HepG2 (cell line): ENCODE data around the gene GDPD5. TPM values are rescaled to one million over a fixed set of nuclear protein-coding genes. Genes with fewer than 3 reads are reported as not detected.
A peak's percentile ranks its signal among the peaks of the same experiment; 100 is the strongest.

Experiments used
- ATAC-seq: fragments of 200-7000 bp; cut with Tn5 transposase; 3 replicates; pipeline ENCODE4 v1.9.1; 2020; ENCODE audit warnings: mild to moderate bottlenecking, moderate library complexity
- BruUV-seq: library from RNA; stranded (reverse); fragments of 400-500 nt; replicated peaks from 2 replicates; lab custom pipeline; 2021; lab: Mats Ljungman, UMichigan
- CTCF ChIA-PET: fragments of 300-600 bp; formaldehyde crosslinking; extraction: SDS; loops from one replicate; lab custom pipeline; 2021; ENCODE audit warnings: low total read pairs, inconsistent platforms, low intra/inter-chr PET ratio; lab: Yijun Ruan, JAX
- POLR2A ChIA-PET: fragments of 350-600 bp; sonication (Branson Sonifier 250); formaldehyde crosslinking; loops from one replicate; lab custom pipeline; 2020; ENCODE audit warnings: antibody characterized with exemption, inconsistent platforms; lab: Yijun Ruan, JAX
- DNase-seq: peaks from one replicate; pipeline ENCODE4 v3.0.0-alpha.2; 2015; ENCODE audit warnings: low spot score
- FAIRE-seq: peaks from 3 replicates; lab custom pipeline; 2011; peaks lifted over from hg19 to GRCh38; lab: Jason Lieb, UNC
- H2AFZ ChIP-seq: one replicate; pipeline ENCODE4 v1.6.1; 2011; ENCODE audit warnings: low read length, inconsistent platforms
- H3K27ac ChIP-seq: fragments of 300-600 bp; 3 replicates; pipeline ENCODE4 v1.8.0; 2011; ENCODE audit warnings: mixed run types, mild to moderate bottlenecking, mixed read lengths, low read length, inconsistent platforms; ENCODE audit not compliant: insufficient read depth; ENCODE audit errors: extremely low read length
- H3K27me3 ChIP-seq, 2 experiments: fragments of 200-600 bp in 1 of 2; 2 replicates in 1 of 2; 3 replicates in 1 of 2; pipeline versions ENCODE4 v1.6.0 to v1.8.0; 2011; ENCODE audit warnings: low read length in 2 of 2, mild to moderate bottlenecking in 2 of 2, moderate library complexity in 2 of 2, inconsistent platforms in 1 of 2; ENCODE audit not compliant: insufficient read depth in 2 of 2, control insufficient read depth in 1 of 2
- H3K36me3 ChIP-seq, 2 experiments: fragments of 200-600 bp in 1 of 2; replicated peaks in 1 of 2; 2 replicates in 1 of 2; 3 replicates in 1 of 2; pipeline versions ENCODE4 v1.5.1 to v1.8.0; 2011; ENCODE audit warnings: low read length in 2 of 2, inconsistent platforms in 1 of 2; ENCODE audit not compliant: insufficient read depth in 2 of 2, control insufficient read depth in 1 of 2
- H3K4me1 ChIP-seq: 2 replicates; pipeline ENCODE4 v1.5.1; 2012; ENCODE audit warnings: low read length, inconsistent platforms; ENCODE audit not compliant: insufficient read depth
- H3K4me2 ChIP-seq: 2 replicates; pipeline ENCODE4 v1.6.0; 2011; ENCODE audit warnings: low read depth, low read length, inconsistent platforms
- H3K4me3 ChIP-seq, 3 experiments: fragments of 200-600 bp in 1 of 3; sonication (generic), shearing (Covaris generic) in 1 of 3; replicated peaks in 1 of 3; 2 replicates each; pipeline ENCODE4 v1.5.1; 2011 to 2016; ENCODE audit warnings: low read length in 3 of 3, inconsistent platforms in 2 of 3, low read depth in 2 of 3, mild to moderate bottlenecking in 2 of 3, control low read depth in 1 of 3, mixed read lengths in 1 of 3; ENCODE audit not compliant: insufficient read depth in 1 of 3
- H3K79me2 ChIP-seq: one replicate; pipeline ENCODE4 v1.6.1; 2011; ENCODE audit warnings: low read length, inconsistent platforms; ENCODE audit not compliant: insufficient read depth
- H3K9ac ChIP-seq: 2 replicates; pipeline ENCODE4 v1.6.0; 2011; ENCODE audit warnings: mild to moderate bottlenecking, low read depth, low read length, inconsistent platforms; ENCODE audit not compliant: insufficient read depth
- H3K9me3 ChIP-seq: 2 replicates; pipeline ENCODE4 v1.5.1; 2012; ENCODE audit warnings: mild to moderate bottlenecking, low read length
- H4K20me1 ChIP-seq: 2 replicates; pipeline ENCODE4 v1.6.0; 2011; ENCODE audit warnings: inconsistent platforms, mild to moderate bottlenecking, low read length, moderate library complexity; ENCODE audit not compliant: insufficient read depth
- KDM2A ChIP-seq: sonication (generic); formaldehyde crosslinking; IDR thresholded peaks from 2 replicates; pipeline ENCODE4 v1.4.0; 2020; ENCODE audit warnings: low read depth, missing genetic modification reagents, borderline replicate concordance
- MED8 ChIP-seq: sonication (generic); formaldehyde crosslinking; IDR thresholded peaks from 2 replicates; pipeline ENCODE4 v1.8.1; 2023; ENCODE audit warnings: mild to moderate bottlenecking, missing genetic modification reagents; ENCODE audit not compliant: insufficient replicate concordance
- PAF1 ChIP-seq: IDR thresholded peaks from 2 replicates; pipeline ENCODE4 v1.6.1; 2016; ENCODE audit warnings: missing genetic modification reagents, missing compliant biosample characterization
- SMARCE1 ChIP-seq: fragments of 450-650 bp; IDR thresholded peaks from 2 replicates; pipeline ENCODE4 v1.6.1; 2017; ENCODE audit warnings: borderline replicate concordance
- STAG1 ChIP-seq: sonication (generic); formaldehyde crosslinking; IDR thresholded peaks from 2 replicates; pipeline ENCODE4 v1.4.0; 2020; ENCODE audit warnings: missing genetic modification reagents
- ZBTB7B ChIP-seq: sonication (generic); formaldehyde crosslinking; IDR thresholded peaks from 2 replicates; pipeline ENCODE4 v1.4.0; 2020; ENCODE audit warnings: missing genetic modification reagents
- ZMYM3 ChIP-seq: sonication (generic); formaldehyde crosslinking; IDR thresholded peaks from 2 replicates; pipeline ENCODE4 v1.5.1; 2020; ENCODE audit warnings: mild to moderate bottlenecking, missing genetic modification reagents
- ZNF629 ChIP-seq: sonication (generic); formaldehyde crosslinking; conservative IDR thresholded peaks from 2 replicates; pipeline ENCODE4 v1.5.0; 2020; ENCODE audit warnings: missing genetic modification reagents
- ZSCAN22 ChIP-seq: sonication (generic); formaldehyde crosslinking; IDR thresholded peaks from 2 replicates; pipeline ENCODE4 v1.4.0; 2020; ENCODE audit warnings: mild to moderate bottlenecking, missing genetic modification reagents
- WGBS: methylation state at CpG from one replicate; pipeline ENCODE4 v1.1.6; 2017; ENCODE audit warnings: low lambda C conversion rate; 5-methylcytosine and 5-hydroxymethylcytosine counted together
- in situ Hi-C: cut with HindIII; loops from 2 replicates; pipeline ENCODE4 v1.10.0; 2017; ENCODE audit warnings: low pct_unique_long_range_greater_than_20kb; ENCODE audit not compliant: extremely low pct_ligation_motif_present
- intact Hi-C: fragments of 100-400 bp; cut with micrococcal nuclease; formaldehyde crosslinking; loops from one replicate; pipeline ENCODE4 v1.10.0; 2022; ENCODE audit not compliant: unreplicated experiment
- polyA plus RNA-seq, 8 experiments: library from polyadenylated mRNA; depleted of rRNA in 3 of 8; stranded (reverse) in 7 of 8; unstranded in 1 of 8; fragments of >200 nt; fragmentation: Illumina TruSeq in 4 of 8; extraction: Trizol in 4 of 8; gene quantifications; 2 replicates each; pipeline versions ENCODE4 v1.2.1 to v1.2.3, GENCODE V29; 2011 to 2016; ENCODE audit warnings: low read depth in 4 of 8, missing spikeins in 1 of 8, mixed read lengths in 1 of 8; ENCODE audit not compliant: insufficient read depth in 1 of 8
- total RNA-seq, 5 experiments: library from RNA; depleted of rRNA; stranded (reverse); fragments of >200 nt; fragmentation: Illumina TruSeq; extraction: Trizol; gene quantifications; 2 replicates each; pipeline ENCODE4 v1.2.3, GENCODE V29; 2016; ENCODE audit warnings: low read depth in 1 of 5
- TF ChIP-seq, protein P1 (sequence below): sonication (generic); formaldehyde crosslinking; IDR thresholded peaks from 2 replicates; pipeline ENCODE4 v1.5.0; 2020; ENCODE audit warnings: mild to moderate bottlenecking, missing genetic modification reagents
- TF ChIP-seq, protein P2 (sequence below): IDR thresholded peaks from 2 replicates; pipeline ENCODE4 v1.6.1; 2012; ENCODE audit warnings: inconsistent platforms
- TF ChIP-seq, protein P3 (sequence below): sonication (generic); formaldehyde crosslinking; IDR thresholded peaks from 2 replicates; pipeline ENCODE4 v1.8.0; 2022; ENCODE audit warnings: mild to moderate bottlenecking, missing genetic modification reagents; ENCODE audit not compliant: insufficient replicate concordance

Gene GDPD5
- total and polyA plus RNA-seq, 2 of the 13 experiments (the other 11 are each of a cell fraction or from before 2014, with no cell fraction given) = 55.0 to 67.5 TPM

DNA sequence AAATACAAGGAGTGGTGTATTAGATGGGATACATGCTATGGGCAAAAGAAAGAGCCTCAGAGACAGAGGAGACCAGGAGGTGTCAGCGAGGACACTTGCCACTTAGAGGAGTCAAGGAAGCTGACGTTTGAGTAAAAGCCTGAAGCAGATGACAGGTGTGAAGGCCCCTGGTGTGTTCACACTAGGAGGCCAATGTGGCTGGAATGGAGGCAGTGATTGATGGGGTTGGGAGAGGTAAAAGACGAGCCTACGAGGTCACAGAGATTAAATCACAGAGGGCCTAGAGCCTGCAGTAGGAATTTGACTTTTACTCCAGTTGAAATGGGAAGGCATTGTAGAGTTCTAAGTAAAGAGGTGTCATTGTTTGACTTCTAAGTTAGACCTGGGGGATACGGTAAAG lies 12.0 kb upstream of the GDPD5 start:
- FAIRE-seq = no peak
- in situ Hi-C loops = no loop called here

DNA sequence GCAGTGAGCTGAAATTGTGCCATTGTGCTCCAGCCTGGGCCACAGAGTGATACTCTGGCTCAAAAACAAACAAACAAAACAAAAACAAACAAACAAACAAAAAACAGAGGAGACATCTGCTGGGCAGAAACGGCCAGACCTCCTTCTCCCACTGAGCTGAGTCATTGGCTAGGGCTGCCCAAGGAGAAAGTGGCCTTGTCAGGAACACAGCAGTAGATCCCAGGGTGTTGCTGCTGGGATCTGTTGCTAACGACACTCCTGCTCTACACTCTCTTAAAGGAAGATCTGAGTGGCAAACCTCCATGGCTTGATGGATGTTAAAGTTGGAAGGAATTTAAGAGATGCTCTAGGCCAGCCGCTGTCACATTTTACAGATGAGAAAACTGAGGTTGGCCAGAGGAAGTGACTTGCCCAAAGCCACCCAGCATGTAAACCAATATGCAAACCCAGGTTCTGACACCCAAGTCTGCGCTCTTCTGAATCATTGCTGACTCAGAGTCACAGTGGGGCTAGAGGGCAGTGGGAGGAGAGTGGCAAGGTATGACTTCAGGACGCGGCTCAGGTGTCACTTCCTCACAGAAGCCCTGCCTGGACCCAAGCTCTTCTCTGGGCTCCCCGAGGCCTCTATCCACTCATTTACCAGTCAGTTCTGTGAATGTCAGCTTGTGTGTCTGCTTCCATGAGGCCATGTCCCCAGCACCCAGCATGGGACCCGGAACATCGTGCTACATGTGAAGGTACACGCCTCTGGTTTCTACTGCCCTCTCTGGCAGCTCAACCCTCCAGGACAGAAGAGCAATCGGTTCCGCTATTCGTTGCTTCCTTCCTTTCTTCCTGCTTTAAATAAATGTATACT lies 11.3 kb upstream of the GDPD5 start:
- H2AFZ ChIP-seq = no peak overlapping the region
- peaks cover 45% of the 10 kb centered on the region for H3K4me1 ChIP-seq
- ATAC-seq = peak; percentile 65
- WGBS = 32% methylated on average over 11 of the region's 13 CpGs
- intact Hi-C loops = no loop called here
- H4K20me1 ChIP-seq = no peaks in the 10 kb centered on the region
- H3K9ac ChIP-seq = no peak overlapping the region
- no peak for FAIRE-seq
- H3K27ac ChIP-seq = no peak overlapping the region
- peaks cover 4 to 26% of the 10 kb centered on the region in 2 experiments; a peak in 3 of 5 replicates for H3K27me3 ChIP-seq
- no peaks in the 10 kb centered on the region for H3K79me2 ChIP-seq
- CTCF ChIA-PET = no interaction called here
- peak overlapping the region; percentile 54 for H3K4me2 ChIP-seq
- no peaks in the 10 kb centered on the region for H3K36me3 ChIP-seq
- no peaks in the 10 kb centered on the region for H3K9me3 ChIP-seq
- DNase-seq = no peak
- 0 out of 6 replicates have a peak overlapping the region, but pooled peaks of 1 of the 3 experiments have one; percentile 2 for H3K4me3 ChIP-seq
- in situ Hi-C loops = no loop called here
- POLR2A ChIA-PET = no interaction called here
- BruUV-seq = no TSS peak
- peak; percentile 88 for TF ChIP-seq ZNF629 (CRISPR knock-in tag)
- no peak for TF ChIP-seq ZSCAN22 (CRISPR knock-in tag)
- TF ChIP-seq, protein P1, sequence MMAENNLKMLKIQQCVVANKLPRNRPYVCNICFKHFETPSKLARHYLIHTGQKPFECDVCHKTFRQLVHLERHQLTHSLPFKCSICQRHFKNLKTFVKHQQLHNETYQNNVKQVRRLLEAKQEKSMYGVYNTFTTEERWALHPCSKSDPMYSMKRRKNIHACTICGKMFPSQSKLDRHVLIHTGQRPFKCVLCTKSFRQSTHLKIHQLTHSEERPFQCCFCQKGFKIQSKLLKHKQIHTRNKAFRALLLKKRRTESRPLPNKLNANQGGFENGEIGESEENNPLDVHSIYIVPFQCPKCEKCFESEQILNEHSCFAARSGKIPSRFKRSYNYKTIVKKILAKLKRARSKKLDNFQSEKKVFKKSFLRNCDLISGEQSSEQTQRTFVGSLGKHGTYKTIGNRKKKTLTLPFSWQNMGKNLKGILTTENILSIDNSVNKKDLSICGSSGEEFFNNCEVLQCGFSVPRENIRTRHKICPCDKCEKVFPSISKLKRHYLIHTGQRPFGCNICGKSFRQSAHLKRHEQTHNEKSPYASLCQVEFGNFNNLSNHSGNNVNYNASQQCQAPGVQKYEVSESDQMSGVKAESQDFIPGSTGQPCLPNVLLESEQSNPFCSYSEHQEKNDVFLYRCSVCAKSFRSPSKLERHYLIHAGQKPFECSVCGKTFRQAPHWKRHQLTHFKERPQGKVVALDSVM = no peak
- TF ChIP-seq MED8 = no peak
- no peak for TF ChIP-seq SMARCE1
- 0 out of 2 replicates have a peak, but pooled peaks have one; percentile 10 for TF ChIP-seq STAG1 (CRISPR knock-in tag)
- no peak for TF ChIP-seq KDM2A (CRISPR knock-in tag)
- 0 out of 2 replicates have a peak, but pooled peaks have one; percentile 23 for TF ChIP-seq ZMYM3 (CRISPR knock-in tag)
- no peak for TF ChIP-seq PAF1 (CRISPR knock-in tag)
- TF ChIP-seq, protein P2, sequence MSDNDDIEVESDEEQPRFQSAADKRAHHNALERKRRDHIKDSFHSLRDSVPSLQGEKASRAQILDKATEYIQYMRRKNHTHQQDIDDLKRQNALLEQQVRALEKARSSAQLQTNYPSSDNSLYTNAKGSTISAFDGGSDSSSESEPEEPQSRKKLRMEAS = 0 out of 2 replicates have a peak, but pooled peaks have one; percentile 24

More for the DNA sequence above, 12.0 kb upstream of the GDPD5 start:
- no peaks in the 10 kb centered on the region for H4K20me1 ChIP-seq
- H3K27me3 ChIP-seq = peaks cover 4 to 33% of the 10 kb centered on the region in 2 experiments; a peak in 4 of 5 replicates
- ChIA-PET POLR2A (no interaction called here), CTCF (no interaction called here)
- no peaks in the 10 kb centered on the region for H3K9me3 ChIP-seq
- peak overlapping the region; percentile 54 for H3K4me2 ChIP-seq
- no peaks in the 10 kb centered on the region for H3K79me2 ChIP-seq
- no peak overlapping the region for H3K4me3 ChIP-seq
- no peaks in the 10 kb centered on the region for H3K36me3 ChIP-seq
- peaks cover 42% of the 10 kb centered on the region for H3K4me1 ChIP-seq
- no peak overlapping the region for H2AFZ ChIP-seq
- H3K9ac ChIP-seq = 0 out of 2 replicates have a peak overlapping the region, but pooled peaks have one; percentile 8
- TF ChIP-seq, protein P3, sequence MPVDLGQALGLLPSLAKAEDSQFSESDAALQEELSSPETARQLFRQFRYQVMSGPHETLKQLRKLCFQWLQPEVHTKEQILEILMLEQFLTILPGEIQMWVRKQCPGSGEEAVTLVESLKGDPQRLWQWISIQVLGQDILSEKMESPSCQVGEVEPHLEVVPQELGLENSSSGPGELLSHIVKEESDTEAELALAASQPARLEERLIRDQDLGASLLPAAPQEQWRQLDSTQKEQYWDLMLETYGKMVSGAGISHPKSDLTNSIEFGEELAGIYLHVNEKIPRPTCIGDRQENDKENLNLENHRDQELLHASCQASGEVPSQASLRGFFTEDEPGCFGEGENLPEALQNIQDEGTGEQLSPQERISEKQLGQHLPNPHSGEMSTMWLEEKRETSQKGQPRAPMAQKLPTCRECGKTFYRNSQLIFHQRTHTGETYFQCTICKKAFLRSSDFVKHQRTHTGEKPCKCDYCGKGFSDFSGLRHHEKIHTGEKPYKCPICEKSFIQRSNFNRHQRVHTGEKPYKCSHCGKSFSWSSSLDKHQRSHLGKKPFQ (CRISPR knock-in tag) = peak; percentile 82
- TF ChIP-seq ZBTB7B (CRISPR knock-in tag) = no peak
- ATAC-seq (no peak), DNase-seq (no peak)
- BruUV-seq = no TSS peak
- H3K27ac ChIP-seq = no peak overlapping the region
- intact Hi-C loops = no loop called here
- 34% methylated on average over 5 of the region's 5 CpGs for WGBS
